Tibial nerve (tissue), 4 donors: ENCODE measurements around the gene AS3MT. TPM values are rescaled to one million over a fixed set of nuclear protein-coding genes. Genes with fewer than 3 reads are reported as not detected.

Source experiments
- DNase-seq, 2 donors: peaks; one replicate each; pipeline ENCODE4 v3.0.0-alpha.2; 2019; ENCODE audit warnings: low spot score in 2 of 2
- H3K27ac ChIP-seq, 4 donors: fragments of 200-600 bp; sonication (generic) in 3 of 4; one replicate each; pipeline ENCODE4 v1.5.1; 2017 to 2019; ENCODE audit warnings: mild to moderate bottlenecking in 1 of 4
- H3K27me3 ChIP-seq, 2 donors: fragments of 200-600 bp; sonication (generic) in 1 of 2; one replicate each; pipeline versions ENCODE4 v1.5.1 to v1.6.0; 2017 to 2019
- H3K36me3 ChIP-seq, 3 donors: fragments of 200-600 bp; sonication (generic); one replicate each; pipeline ENCODE4 v1.5.1; 2018 to 2019
- H3K4me1 ChIP-seq, 4 donors: fragments of 200-600 bp; sonication (generic) in 3 of 4; one replicate each; pipeline ENCODE4 v1.5.1; 2017 to 2019
- H3K4me3 ChIP-seq, 4 donors: fragments of 200-600 bp; sonication (generic) in 3 of 4; one replicate each; pipeline ENCODE4 v1.5.1; 2017 to 2019; ENCODE audit warnings: mild to moderate bottlenecking in 1 of 4, moderate library complexity in 1 of 4
- H3K9me3 ChIP-seq, 4 donors: fragments of 200-600 bp; sonication (generic) in 3 of 4; one replicate each; pipeline ENCODE4 v1.5.1; 2017 to 2019
- EP300 ChIP-seq, 2 donors: sonication (generic); formaldehyde crosslinking; IDR thresholded peaks; one replicate each; pipeline ENCODE4 v1.6.1; 2017; ENCODE audit warnings: antibody characterized with exemption in 2 of 2, mild to moderate bottlenecking in 1 of 2
- POLR2A ChIP-seq, 2 donors: fragments of 450-650 bp; IDR thresholded peaks; one replicate each; pipeline ENCODE4 v1.6.1; 2017; ENCODE audit warnings: antibody characterized with exemption in 2 of 2, mild to moderate bottlenecking in 2 of 2, moderate library complexity in 2 of 2
- WGBS, 2 donors: methylation state at CpG; one replicate each; pipeline ENCODE4 v1.1.5; 2018; 5-methylcytosine and 5-hydroxymethylcytosine counted together
- total RNA-seq, 4 donors: library from RNA; depleted of rRNA; stranded (reverse); fragments of >200 nt; gene quantifications; one replicate each; pipeline ENCODE4 v1.1.0, GENCODE V29; 2016
- TF ChIP-seq, protein P1 (sequence below), 5 experiments: fragments of 200-600 bp in 3 of 5; fragments of 450-650 bp in 2 of 5; sonication (generic) in 3 of 5; IDR thresholded peaks; one replicate each; pipeline ENCODE4 v1.5.1; 2016 to 2019; ENCODE audit warnings: antibody characterized with exemption in 5 of 5, mild to moderate bottlenecking in 3 of 5, moderate library complexity in 2 of 5

AS3MT gene
- total RNA-seq, 4 donors from 2014 or later, result 2.6 to 9.6 (median 5.3) TPM

DNA sequence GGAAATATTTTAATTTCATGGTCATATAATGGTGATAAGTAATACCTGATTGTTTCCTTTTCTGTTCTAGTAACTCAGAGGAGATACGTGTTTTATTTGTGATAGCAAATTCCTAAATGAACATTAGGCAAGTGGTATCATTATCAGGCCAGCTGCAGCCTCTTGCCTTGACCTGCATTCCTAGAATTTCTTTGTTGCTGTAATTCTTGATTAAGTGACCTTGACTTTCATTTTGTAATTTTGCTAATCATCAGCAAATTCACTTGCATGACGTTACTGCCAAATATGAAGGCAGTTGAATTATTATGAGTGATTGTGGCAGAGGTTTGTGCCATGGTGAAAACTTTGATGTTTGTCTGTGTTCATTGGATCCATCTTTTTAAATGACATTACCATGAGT lies 5.6 kb upstream of the AS3MT start:
- H3K4me1 ChIP-seq, result peaks cover 0 to under 1% (median 0%) of the 10 kb centered on the region in 4 donors
- no peaks in the 10 kb centered on the region for H3K27me3 ChIP-seq
- H3K9me3 ChIP-seq, result no peaks in the 10 kb centered on the region
- no peak overlapping the region for H3K4me3 ChIP-seq
- WGBS, 2 donors, result 40 to 46% methylated on average over 2 of the region's 2 CpGs
- no peak for DNase-seq
- peaks cover 0 to 48% (median 7%) of the 10 kb centered on the region in 3 donors for H3K36me3 ChIP-seq
- no peak overlapping the region for H3K27ac ChIP-seq
- TF ChIP-seq, protein P1, sequence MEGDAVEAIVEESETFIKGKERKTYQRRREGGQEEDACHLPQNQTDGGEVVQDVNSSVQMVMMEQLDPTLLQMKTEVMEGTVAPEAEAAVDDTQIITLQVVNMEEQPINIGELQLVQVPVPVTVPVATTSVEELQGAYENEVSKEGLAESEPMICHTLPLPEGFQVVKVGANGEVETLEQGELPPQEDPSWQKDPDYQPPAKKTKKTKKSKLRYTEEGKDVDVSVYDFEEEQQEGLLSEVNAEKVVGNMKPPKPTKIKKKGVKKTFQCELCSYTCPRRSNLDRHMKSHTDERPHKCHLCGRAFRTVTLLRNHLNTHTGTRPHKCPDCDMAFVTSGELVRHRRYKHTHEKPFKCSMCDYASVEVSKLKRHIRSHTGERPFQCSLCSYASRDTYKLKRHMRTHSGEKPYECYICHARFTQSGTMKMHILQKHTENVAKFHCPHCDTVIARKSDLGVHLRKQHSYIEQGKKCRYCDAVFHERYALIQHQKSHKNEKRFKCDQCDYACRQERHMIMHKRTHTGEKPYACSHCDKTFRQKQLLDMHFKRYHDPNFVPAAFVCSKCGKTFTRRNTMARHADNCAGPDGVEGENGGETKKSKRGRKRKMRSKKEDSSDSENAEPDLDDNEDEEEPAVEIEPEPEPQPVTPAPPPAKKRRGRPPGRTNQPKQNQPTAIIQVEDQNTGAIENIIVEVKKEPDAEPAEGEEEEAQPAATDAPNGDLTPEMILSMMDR (IDR thresholded peaks at IDR 0.05), result no peak
- no peak for TF ChIP-seq EP300 (IDR thresholded peaks at IDR 0.05)
- TF ChIP-seq POLR2A (IDR thresholded peaks at IDR 0.05), result no peak

DNA sequence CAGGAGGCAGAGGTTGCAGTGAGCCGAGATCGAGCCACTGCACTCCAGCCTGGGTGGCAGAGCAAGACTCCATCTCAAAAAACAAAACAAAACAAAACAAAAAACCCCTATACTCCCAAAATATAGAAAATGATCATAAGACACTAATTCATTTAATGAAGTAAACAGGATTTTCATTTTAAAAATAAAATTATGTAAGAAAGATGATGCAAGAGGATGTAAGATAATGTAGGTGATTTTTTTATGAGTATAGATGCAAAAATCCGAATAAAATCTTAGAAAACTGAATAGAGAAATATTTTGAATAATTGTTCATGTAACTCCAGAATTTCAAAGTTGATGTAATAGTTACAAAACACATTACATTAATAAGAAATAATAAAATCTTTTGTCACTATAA lies 3.6 kb upstream of the AS3MT start:
- WGBS, 2 donors, result 93% methylated on average over 3 of the region's 3 CpGs
- Histone ChIP-seq H3K36me3 (peaks cover 0 to 40% (median 7%) of the 10 kb centered on the region in 3 donors), H3K9me3 (no peaks in the 10 kb centered on the region), H3K27me3 (no peaks in the 10 kb centered on the region), H3K27ac (no peak overlapping the region), H3K4me1 (peaks cover 0 to 20% (median 2%) of the 10 kb centered on the region in 4 donors), H3K4me3 (no peak overlapping the region)
- DNase-seq, result no peak
- TF ChIP-seq POLR2A (IDR thresholded peaks at IDR 0.05), result no peak
- TF ChIP-seq, protein P1 (IDR thresholded peaks at IDR 0.05), result no peak
- no peak for TF ChIP-seq EP300 (IDR thresholded peaks at IDR 0.05)

DNA sequence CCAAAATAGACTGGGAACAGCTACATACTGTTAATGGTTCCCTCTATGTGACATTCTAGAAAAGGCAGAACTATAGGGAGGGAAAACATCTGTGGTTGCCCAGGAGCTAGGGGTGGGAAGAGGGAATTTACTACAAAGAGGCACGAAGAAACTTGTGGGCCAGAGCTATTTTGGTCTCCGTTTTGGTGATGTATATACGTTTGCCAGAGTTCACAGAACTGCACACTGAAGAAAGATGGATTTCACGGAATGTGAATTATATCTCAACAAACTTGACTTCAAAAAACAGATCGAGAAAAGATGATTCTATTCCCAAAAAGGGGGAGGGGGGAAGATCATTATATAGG lies 386 bp upstream of the AS3MT start:
- 6 to 23% methylated on average over 5 of the region's 5 CpGs for WGBS, 2 donors
- no peaks in the 10 kb centered on the region for H3K9me3 ChIP-seq
- no peak for DNase-seq
- no peaks in the 10 kb centered on the region for H3K27me3 ChIP-seq
- H3K27ac ChIP-seq, result peak overlapping the region in 2 of 4 donors; percentile 7 to 74
- H3K36me3 ChIP-seq, result peaks cover 0 to 9% (median 0%) of the 10 kb centered on the region in 3 donors
- peak overlapping the region; percentile 42 to 68 (median 52) for H3K4me3 ChIP-seq
- H3K4me1 ChIP-seq, result peaks cover 0 to 20% (median 2%) of the 10 kb centered on the region in 4 donors
- TF ChIP-seq POLR2A (IDR thresholded peaks at IDR 0.05), result no peak
- TF ChIP-seq, protein P1 (IDR thresholded peaks at IDR 0.05), result no peak
- no peak for TF ChIP-seq EP300 (IDR thresholded peaks at IDR 0.05)

DNA sequence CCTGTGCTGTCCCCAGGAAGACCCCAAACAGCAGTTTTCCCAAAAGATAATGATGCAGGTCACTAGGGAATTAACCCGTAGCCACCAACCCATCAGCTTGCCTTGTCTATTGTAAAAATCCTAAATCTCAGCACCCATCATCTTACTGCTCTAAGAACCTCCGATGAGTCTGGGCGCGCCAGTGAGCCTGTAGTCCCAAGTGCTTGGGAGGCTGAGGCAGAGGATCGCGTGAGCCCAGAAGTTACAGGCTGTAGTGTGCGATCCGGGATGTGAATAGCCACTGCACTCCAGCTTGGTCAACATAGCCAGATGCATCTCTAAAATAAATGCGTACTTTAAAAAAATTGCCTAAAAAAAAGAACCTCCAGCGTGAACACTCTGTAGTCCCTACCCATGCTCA lies 951 bp downstream of the AS3MT start:
- H3K4me3 ChIP-seq, result peak overlapping the region in 2 of 4 donors; percentile 52 to 68
- H3K9me3 ChIP-seq, result no peaks in the 10 kb centered on the region
- WGBS, 2 donors, result 83 to 84% methylated on average over 10 of the region's 10 CpGs
- H3K36me3 ChIP-seq, result peaks cover 0 to 21% (median 0%) of the 10 kb centered on the region in 3 donors
- TF ChIP-seq EP300 (IDR thresholded peaks at IDR 0.05) (no peak), POLR2A (IDR thresholded peaks at IDR 0.05) (no peak)
- TF ChIP-seq, protein P1 (IDR thresholded peaks at IDR 0.05), result no peak
- no peaks in the 10 kb centered on the region for H3K27me3 ChIP-seq
- H3K4me1 ChIP-seq, result peaks cover 0 to 20% (median 2%) of the 10 kb centered on the region in 4 donors
- DNase-seq, result no peak
- peak overlapping the region in 1 of 4 donors; percentile 74 for H3K27ac ChIP-seq

DNA sequence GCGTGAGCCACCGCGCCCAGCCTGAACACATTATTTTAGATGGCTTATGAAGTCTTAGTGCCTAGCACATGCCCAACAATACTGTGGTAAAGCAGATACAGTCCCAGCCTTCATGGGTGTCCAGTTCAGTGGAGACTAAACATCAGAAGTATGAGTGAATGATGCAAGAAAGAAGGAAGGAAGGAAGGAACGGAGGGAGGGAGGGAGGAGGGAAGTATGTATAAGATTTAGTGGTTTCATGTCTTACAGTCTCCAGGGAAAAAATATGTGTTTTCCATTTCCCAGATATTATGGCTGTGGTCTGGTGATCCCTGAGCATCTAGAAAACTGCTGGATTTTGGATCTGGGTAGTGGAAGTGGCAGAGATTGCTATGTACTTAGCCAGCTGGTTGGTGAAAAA lies 2.9 kb downstream of the AS3MT start:
- H3K36me3 ChIP-seq, result peaks cover 0 to 16% (median 0%) of the 10 kb centered on the region in 3 donors
- no peak overlapping the region for H3K4me3 ChIP-seq
- no peaks in the 10 kb centered on the region for H3K27me3 ChIP-seq
- no peak for TF ChIP-seq POLR2A (IDR thresholded peaks at IDR 0.05)
- TF ChIP-seq EP300 (IDR thresholded peaks at IDR 0.05), result no peak
- TF ChIP-seq, protein P1 (IDR thresholded peaks at IDR 0.05), result no peak
- WGBS, 2 donors, result 84 to 86% methylated on average over 4 of the region's 4 CpGs
- H3K4me1 ChIP-seq, result peaks cover 0 to 20% (median 2%) of the 10 kb centered on the region in 4 donors
- H3K27ac ChIP-seq, result no peak overlapping the region
- no peaks in the 10 kb centered on the region for H3K9me3 ChIP-seq
- DNase-seq, result no peak
